Esophagus muscularis mucosa (tissue), 4 donors: ENCODE results near the gene C1QTNF4. TPM values are rescaled to one million over a fixed set of nuclear protein-coding genes. Genes with fewer than 3 reads are reported as not detected.
"Not testable (repeated sequence)": the region's sequence is repeated elsewhere in the genome, so short reads cannot be mapped to it uniquely, and the experiment has no call there.

Experiments
- DNase-seq: peaks from one replicate; pipeline ENCODE4 v3.0.0-alpha.2; 2017; ENCODE audit errors: extremely low spot score
- H3K27ac ChIP-seq, 4 donors: fragments of 200-600 bp; sonication (generic); replicated peaks in 1 of 4; 1 replicate in 3 of 4; 2 replicates in 1 of 4; pipeline ENCODE4 v1.5.1; 2016 to 2019; ENCODE audit warnings: mild to moderate bottlenecking in 1 of 4
- H3K27me3 ChIP-seq, 4 donors: fragments of 200-600 bp; sonication (generic); one replicate each; pipeline versions ENCODE4 v1.5.1 to v1.6.0; 2016 to 2019
- H3K36me3 ChIP-seq, 4 donors: fragments of 200-600 bp; sonication (generic); one replicate each; pipeline ENCODE4 v1.5.1; 2016 to 2019
- H3K4me1 ChIP-seq, 4 donors: fragments of 200-600 bp; sonication (generic); one replicate each; pipeline ENCODE4 v1.5.1; 2016 to 2019
- H3K4me3 ChIP-seq, 4 donors: fragments of 200-600 bp; sonication (generic); 1 replicate in 2 of 4; 2 replicates in 2 of 4; pipeline ENCODE4 v1.5.1; 2016 to 2019; ENCODE audit warnings: mild to moderate bottlenecking in 4 of 4, moderate library complexity in 1 of 4
- H3K9me3 ChIP-seq, 4 donors: fragments of 200-600 bp; sonication (generic); 1 replicate in 3 of 4; 2 replicates in 1 of 4; pipeline ENCODE4 v1.5.1; 2016 to 2019
- CTCF ChIP-seq, 3 experiments: fragments of 200-600 bp in 2 of 3; fragments of 450-650 bp in 1 of 3; sonication (generic) in 2 of 3; IDR thresholded peaks; one replicate each; pipeline ENCODE4 v1.5.1; 2017 to 2019; ENCODE audit warnings: antibody characterized with exemption in 3 of 3, mild to moderate bottlenecking in 2 of 3, moderate library complexity in 1 of 3
- EP300 ChIP-seq: sonication (generic); formaldehyde crosslinking; IDR thresholded peaks from one replicate; pipeline ENCODE4 v1.6.1; 2017; ENCODE audit warnings: antibody characterized with exemption
- POLR2A ChIP-seq: fragments of 450-650 bp; IDR thresholded peaks from one replicate; pipeline ENCODE4 v1.6.1; 2017; ENCODE audit warnings: antibody characterized with exemption, moderate library complexity, mild to moderate bottlenecking, low read depth
- POLR2AphosphoS5 ChIP-seq, 2 donors: sonication (generic); formaldehyde crosslinking; IDR thresholded peaks; one replicate each; pipeline ENCODE4 v1.6.1; 2017; ENCODE audit warnings: antibody characterized with exemption in 2 of 2
- WGBS: methylation state at CpG from one replicate; pipeline ENCODE4 v1.1.5; 2018; 5-methylcytosine and 5-hydroxymethylcytosine counted together
- intact Hi-C: fragments of 100-400 bp; cut with DNase I; formaldehyde crosslinking; loops from one replicate; pipeline ENCODE4 v1.15.1; 2023
- total RNA-seq, 4 donors: library from RNA; depleted of rRNA; stranded (reverse); fragments of >200 nt; gene quantifications; one replicate each; pipeline versions ENCODE4 v1.1.0 to v1.2.1, GENCODE V29; 2016

Gene C1QTNF4
- total RNA-seq, 4 donors from 2014 or later: 1.6 to 2.2 (median 1.7) TPM

- DNase-seq: no peak
- Histone ChIP-seq H3K36me3 (peaks cover 2 to 29% (median 13%) of the 10 kb centered on the region in 4 donors), H3K27ac (peak overlapping the region; percentile 80 to 88 (median 82)), H3K27me3 (no peaks in the 10 kb centered on the region), H3K9me3 (no peaks in the 10 kb centered on the region), H3K4me3 (peak overlapping the region; percentile 74 to 99 (median 89)), H3K4me1 (peaks cover 11 to 30% (median 27%) of the 10 kb centered on the region in 4 donors)
- intact Hi-C loops: no loop called here
- TF ChIP-seq CTCF (IDR thresholded peaks at IDR 0.05) (no peak), EP300 (no peak), POLR2AphosphoS5 (IDR thresholded peaks at IDR 0.05) (no peak), POLR2A (no peak)
- WGBS: 44% methylated on average over 17 of the region's 17 CpGs
Observed at GRCh38 chr11:47566149-47566698, 28.0 kb downstream of the C1QTNF4 start.

- DNase-seq: no peak
- H3K9me3 ChIP-seq: no peaks in the 10 kb centered on the region
- TF ChIP-seq POLR2AphosphoS5 (IDR thresholded peaks at IDR 0.05) (peak; percentile 35 to 57), POLR2A (no peak)
- peaks cover 0 to 24% (median 10%) of the 10 kb centered on the region in 4 donors for H3K36me3 ChIP-seq
- H3K27ac ChIP-seq: peak within 1 kb of the TSS; percentile 80 to 88 (median 82)
- intact Hi-C loops: no loop called here
- 0% methylated on average over 2 of the region's 86 CpGs for WGBS
- H3K27me3 ChIP-seq: no peaks in the 10 kb centered on the region
- H3K4me3 ChIP-seq: peak within 1 kb of the TSS; percentile 74 to 99 (median 89)
- H3K4me1 ChIP-seq: peaks cover 11 to 30% (median 27%) of the 10 kb centered on the region in 4 donors
Observed at GRCh38 chr11:47565340-47566148, 28.7 kb downstream of the C1QTNF4 start, which contains the start of gene PTPMT1. PTPMT1 (plus strand) TSS chr11:47565599; CDS start chr11:47565623, 24 bp downstream.

GRCh38 chr11:47564933-47565339 is 29.3 kb downstream of the C1QTNF4 start:
- Histone ChIP-seq H3K4me1 (peaks cover 11 to 30% (median 27%) of the 10 kb centered on the region in 4 donors), H3K36me3 (peaks cover 0 to 19% (median 9%) of the 10 kb centered on the region in 4 donors), H3K27me3 (no peaks in the 10 kb centered on the region), H3K9me3 (no peaks in the 10 kb centered on the region), H3K4me3 (peak overlapping the region; percentile 74 to 99 (median 89)), H3K27ac (peak overlapping the region; percentile 80 to 88 (median 82))
- 23% methylated on average over 8 of the region's 11 CpGs for WGBS
- intact Hi-C loops: no loop called here
- no peak for DNase-seq
- no peak for TF ChIP-seq POLR2AphosphoS5 (IDR thresholded peaks at IDR 0.05)
- TF ChIP-seq CTCF (IDR thresholded peaks at IDR 0.05): no peak
- TF ChIP-seq POLR2A: no peak
- no peak for TF ChIP-seq EP300

GRCh38 chr11:47564366-47564765 is 29.8 kb downstream of the C1QTNF4 start:
- Histone ChIP-seq H3K36me3 (peaks cover 0 to 13% (median 3%) of the 10 kb centered on the region in 4 donors), H3K4me1 (peaks cover 11 to 30% (median 27%) of the 10 kb centered on the region in 4 donors)
- H3K27ac ChIP-seq, H3K27me3 ChIP-seq, H3K9me3 ChIP-seq, H3K4me3 ChIP-seq, DNase-seq, intact Hi-C loops: not testable (repeated sequence)
- WGBS: 94% methylated on average over 10 of the region's 10 CpGs

- H3K4me1 ChIP-seq: peaks cover 11 to 26% (median 25%) of the 10 kb centered on the region in 4 donors
- intact Hi-C loops, H3K9me3 ChIP-seq, H3K4me3 ChIP-seq, H3K27ac ChIP-seq, H3K36me3 ChIP-seq, DNase-seq, H3K27me3 ChIP-seq: not testable (repeated sequence)
- WGBS: 96% methylated on average over 4 of the region's 4 CpGs
Observed at GRCh38 chr11:47562393-47562792, 31.8 kb downstream of the C1QTNF4 start.

GRCh38 chr11:47560426-47560825 is 33.8 kb downstream of the C1QTNF4 start:
- WGBS: 88% methylated on average over 2 of the region's 2 CpGs
- H3K27ac ChIP-seq: no peak overlapping the region
- H3K36me3 ChIP-seq: no peaks in the 10 kb centered on the region
- DNase-seq: no peak
- H3K4me1 ChIP-seq: peaks cover 8 to 12% (median 10%) of the 10 kb centered on the region in 4 donors
- no peak overlapping the region for H3K4me3 ChIP-seq
- H3K9me3 ChIP-seq: no peaks in the 10 kb centered on the region
- intact Hi-C loops: no loop called here
- H3K27me3 ChIP-seq: no peaks in the 10 kb centered on the region
- TF ChIP-seq CTCF (IDR thresholded peaks at IDR 0.05): no peak
- no peak for TF ChIP-seq POLR2AphosphoS5 (IDR thresholded peaks at IDR 0.05)
- no peak for TF ChIP-seq EP300
- no peak for TF ChIP-seq POLR2A
